GM18951 (cell line): ENCODE measurements around the gene SLC2A14.
"Not testable (repeated sequence)": the region's sequence is repeated elsewhere in the genome, so short reads cannot be mapped to it uniquely, and the experiment has no call there.

Experiments used
- POLR2A ChIP-seq: IDR thresholded peaks from 4 replicates; pipeline ENCODE4 v1.6.1; 2011; ENCODE audit warnings: mild to moderate bottlenecking; ENCODE audit not compliant: insufficient read length, insufficient read depth; ENCODE audit errors: extremely low read depth
- in situ Hi-C: fragments of 300-500 bp; cut with MboI; formaldehyde crosslinking; loops from one replicate; pipeline ENCODE4 v1.12.0; 2022; ENCODE audit warnings: low sequenced_read_pairs, mixed read lengths, inconsistent platforms; ENCODE audit not compliant: unreplicated experiment

The SLC2A14 gene

DNA sequence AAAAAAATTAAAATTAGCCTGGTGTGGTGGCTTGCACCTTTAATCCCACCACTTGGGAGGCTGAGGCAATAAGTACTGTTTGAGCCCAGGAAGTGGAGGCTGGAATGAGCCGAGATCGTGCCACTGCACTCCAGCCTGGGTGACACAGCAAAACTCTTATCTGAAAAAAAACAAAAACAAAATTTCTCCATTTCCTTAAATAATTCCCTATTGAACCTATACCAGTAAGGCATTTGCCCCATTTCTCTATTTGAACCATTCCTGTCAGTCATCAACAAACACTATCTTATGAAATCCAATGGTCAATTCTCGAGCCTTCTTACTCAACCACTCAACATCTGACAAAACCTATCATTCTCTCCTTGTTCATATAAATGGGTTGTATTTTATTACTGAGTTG, 14.7 kb downstream of the SLC2A14 start:
- no peak for TF ChIP-seq POLR2A
- in situ Hi-C loops, result no loop called here

DNA sequence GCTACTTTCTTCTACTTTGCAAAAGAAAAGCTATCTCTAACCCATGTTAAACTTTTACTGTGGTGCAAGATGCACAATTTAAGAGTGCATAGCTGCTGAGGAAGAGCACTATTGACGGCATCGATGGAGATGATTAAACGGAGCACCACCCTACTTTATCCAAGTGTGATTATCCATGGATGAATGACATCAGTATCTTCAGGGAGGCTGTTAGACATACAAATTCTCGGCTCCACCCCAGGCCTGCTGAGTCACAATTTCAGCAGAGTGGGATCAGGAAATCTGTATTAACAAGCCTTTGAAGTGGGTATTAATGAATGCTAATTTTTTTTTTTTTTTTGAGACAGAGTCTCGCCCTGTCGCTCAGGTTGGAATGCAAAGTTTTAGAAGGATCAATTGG, 16.2 kb downstream of the SLC2A14 start:
- no peak for TF ChIP-seq POLR2A
- in situ Hi-C loops, result no loop called here

DNA sequence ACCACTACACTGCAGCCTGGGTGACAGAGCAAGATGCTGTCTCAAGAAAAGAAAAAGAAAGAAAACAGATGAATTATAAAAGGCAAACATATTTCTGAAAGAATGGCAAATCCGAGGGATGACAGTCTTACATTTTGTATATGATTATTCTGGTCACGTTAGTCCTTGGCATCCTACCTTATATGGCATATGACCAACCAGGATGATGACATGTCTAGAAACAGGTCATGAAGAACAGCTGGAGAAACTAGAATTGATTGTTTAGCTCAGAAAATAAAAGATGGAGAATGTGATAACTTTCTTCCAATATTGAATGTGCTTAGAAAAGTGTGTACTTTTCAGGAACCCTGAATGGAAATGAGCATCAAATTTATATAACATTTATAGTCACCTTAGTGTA, 19.2 kb downstream of the SLC2A14 start:
- in situ Hi-C loops, result no loop called here

DNA sequence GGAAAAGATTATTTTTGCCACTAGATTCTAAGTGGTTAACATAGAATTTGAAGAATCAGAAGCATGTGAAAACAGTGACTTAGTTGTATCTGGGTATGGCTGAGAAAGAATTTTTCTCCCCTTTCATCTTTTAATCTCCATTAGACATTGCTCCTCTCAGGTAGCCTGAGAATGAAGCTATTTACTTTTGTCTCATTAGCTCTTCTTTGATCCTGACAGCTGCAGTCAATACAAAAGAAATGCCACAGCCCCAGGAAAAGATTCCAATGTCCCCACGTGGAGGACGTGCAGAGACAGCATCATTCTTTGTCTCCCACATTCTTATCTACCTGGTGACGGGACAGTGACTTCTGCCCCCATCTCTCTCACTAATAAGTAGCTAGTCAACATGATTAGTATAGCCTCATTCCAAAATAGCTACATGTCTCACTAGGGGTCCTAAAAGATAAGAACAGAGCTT, 21.1 kb downstream of the SLC2A14 start:
- in situ Hi-C loops, result not testable (repeated sequence)

More for the DNA sequence above, 19.2 kb downstream of the SLC2A14 start:
- no peak for TF ChIP-seq POLR2A

DNA sequence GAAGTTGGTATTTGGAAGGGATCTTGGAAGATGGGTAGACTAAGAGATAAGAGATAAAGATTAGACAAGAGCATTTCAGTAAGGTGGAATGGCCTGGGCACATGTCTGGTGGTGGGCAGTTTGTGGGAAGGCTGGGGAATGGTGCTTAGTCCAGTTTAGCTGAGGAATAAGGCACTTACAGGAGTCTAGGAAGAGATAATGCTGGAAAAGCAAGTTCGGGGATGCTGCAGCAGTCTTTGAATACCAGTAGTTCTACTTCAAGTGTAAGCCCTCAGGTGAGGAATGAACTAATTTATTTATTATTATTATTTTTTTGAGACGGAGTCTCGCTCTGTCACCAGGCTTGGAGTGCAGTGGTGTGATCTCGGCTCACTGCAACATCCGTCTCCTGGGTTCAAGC, 22.6 kb downstream of the SLC2A14 start:
- in situ Hi-C loops, result not testable (repeated sequence)

DNA sequence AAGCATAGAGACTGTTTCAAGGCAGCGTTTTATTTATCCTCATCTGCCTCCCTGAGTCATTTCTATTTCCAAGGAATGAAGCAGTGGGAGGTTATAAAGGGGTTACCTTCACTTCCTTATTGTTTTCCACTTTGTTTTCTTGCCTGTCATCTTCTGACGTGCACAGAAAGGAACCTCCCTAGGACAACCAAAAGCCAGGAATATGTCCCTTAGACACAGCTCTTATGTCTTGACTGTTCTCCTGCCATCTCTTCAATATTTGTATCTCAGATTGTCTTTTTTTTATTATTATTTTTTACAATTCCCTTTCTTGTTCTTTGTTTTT, 24.7 kb downstream of the SLC2A14 start:
- in situ Hi-C loops, result not testable (repeated sequence)

DNA sequence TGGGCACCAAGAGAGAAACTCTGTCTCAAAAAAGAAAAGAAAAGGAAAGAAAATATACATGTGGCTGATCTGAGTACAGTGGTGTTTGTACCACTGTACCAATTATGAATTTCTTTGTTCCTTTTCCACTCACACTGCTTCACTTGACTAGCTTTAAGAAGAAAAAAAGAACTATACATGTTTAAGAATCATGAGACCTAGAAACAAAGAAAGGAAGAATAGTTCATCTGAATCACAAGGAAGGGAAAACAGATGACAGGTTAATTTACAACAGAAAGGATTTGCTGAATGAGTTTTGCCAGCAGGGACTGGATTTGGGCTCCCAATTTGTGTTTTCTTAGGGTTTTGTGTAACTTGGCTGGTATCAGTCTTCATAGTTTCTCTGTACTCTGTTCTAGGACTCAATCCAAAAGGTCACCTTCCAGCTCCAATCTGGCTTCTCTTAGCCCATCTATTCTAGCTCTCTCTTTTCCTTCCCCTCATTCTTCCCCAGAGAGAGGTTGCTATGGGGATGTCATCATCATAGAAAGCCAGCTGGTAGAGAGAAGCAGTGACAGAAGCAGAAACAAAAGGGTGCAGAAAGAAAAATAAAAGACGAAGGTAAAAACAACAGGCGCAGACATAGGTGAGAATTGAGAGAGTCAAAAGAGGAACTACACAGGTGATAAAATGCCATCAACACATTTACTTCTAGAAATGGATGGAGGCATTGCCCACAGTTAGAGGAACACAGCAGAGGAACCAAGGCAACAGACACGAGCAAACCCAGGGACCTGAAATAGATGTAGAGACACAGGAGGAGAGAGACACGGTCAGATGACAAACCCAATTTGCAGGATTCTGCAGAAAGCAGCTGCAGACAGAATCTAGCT, 25.3 kb downstream of the SLC2A14 start:
- in situ Hi-C loops, result not testable (repeated sequence)

DNA sequence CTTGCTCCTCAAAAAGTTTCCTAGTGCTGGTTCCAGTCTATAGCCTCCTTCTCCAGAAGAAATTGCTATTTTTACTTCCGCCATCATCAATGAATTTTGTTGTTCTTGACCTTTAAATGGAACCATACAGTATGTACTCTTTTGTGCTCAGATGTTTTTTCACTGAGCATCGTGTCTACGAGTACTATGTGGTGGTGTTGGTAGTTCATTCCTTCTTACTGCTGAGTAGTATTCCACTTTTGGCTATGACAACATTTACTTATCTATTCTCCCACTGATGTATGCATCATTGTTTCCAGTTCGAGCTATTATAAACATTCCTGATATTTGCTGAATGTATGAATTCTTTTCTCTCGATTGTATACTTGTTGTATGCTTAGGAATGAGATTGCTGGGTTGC, 28.6 kb downstream of the SLC2A14 start:
- TF ChIP-seq POLR2A, result no peak
- in situ Hi-C loops, result no loop called here

DNA sequence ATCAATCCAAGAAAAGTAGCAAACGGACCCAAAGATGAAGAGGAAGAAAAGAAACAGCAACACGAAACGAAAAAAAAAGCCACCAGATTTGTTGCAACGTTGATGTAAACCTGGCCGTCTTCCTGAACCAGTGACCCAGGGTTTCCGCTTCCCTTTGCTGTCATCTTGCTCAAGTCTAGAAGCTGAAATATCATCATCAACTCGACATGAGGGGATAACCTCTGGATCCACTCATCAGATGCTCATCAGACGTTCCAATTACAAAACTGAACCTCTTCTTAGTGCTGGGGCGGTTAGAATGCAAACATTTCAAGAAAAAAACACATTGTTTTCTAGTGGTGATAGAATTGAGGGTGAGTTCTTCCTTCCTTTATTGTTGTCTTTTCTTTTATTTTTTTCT, 29.1 kb downstream of the SLC2A14 start:
- in situ Hi-C loops, result not testable (repeated sequence)

DNA sequence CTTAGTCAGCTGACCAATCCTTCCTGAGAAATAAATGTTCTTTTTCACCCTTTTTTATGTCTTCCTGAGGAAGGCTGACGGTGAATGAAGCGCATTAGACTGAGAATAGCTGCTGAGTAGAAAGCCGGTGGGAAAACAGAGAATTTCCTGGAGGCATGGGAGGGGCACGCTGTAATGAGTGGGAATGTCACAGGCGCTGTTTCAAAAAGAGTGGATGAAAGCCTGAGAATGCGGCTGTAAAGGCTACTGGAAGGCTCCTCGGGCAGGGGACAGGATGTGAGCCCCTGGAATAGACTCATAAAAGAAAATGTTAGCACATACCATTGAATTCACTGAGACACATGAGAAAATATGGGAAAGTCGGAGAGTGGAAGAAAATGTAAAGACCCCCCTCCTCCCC, 29.6 kb downstream of the SLC2A14 start:
- in situ Hi-C loops, result not testable (repeated sequence)

DNA sequence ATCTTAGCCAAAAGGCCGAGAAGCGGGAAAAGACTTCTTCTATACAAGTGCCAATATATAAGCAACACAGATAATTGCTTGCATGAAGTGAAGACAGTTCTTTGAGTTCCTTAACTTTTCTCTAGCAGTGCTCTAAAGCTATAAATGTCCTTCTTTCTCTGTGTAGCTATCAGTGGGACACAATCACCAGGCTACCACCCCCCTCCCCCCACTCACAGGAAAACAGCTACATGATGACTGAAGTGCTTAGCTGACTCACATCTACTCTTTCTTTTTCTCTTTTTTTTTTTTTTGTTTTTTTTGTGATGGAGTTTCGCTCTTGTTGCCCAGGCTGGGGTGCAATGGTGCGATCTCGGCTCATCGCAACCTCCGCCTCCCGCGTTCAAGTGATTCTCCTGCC, 30.3 kb downstream of the SLC2A14 start:
- in situ Hi-C loops, result not testable (repeated sequence)

DNA sequence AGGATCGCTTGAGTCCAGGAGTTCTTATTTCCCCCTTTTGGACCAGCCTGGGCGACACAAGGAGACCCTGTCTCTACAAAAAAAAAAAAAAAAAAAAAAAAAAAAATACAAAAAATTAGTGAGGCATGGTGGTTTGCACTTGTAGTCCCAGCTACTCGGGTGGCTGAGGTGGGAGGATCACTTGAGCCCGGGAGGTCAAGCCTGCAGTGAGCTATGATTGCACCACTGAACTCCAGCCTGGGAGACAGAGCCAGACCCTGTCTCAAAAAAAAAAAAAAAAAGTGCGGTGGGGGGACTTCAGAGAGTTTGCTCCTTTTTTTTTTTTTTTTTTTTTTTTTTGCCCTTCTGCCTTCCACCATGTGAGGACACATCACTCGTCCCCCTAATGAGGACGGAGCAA, 32.9 kb downstream of the SLC2A14 start:
- in situ Hi-C loops, result not testable (repeated sequence)

DNA sequence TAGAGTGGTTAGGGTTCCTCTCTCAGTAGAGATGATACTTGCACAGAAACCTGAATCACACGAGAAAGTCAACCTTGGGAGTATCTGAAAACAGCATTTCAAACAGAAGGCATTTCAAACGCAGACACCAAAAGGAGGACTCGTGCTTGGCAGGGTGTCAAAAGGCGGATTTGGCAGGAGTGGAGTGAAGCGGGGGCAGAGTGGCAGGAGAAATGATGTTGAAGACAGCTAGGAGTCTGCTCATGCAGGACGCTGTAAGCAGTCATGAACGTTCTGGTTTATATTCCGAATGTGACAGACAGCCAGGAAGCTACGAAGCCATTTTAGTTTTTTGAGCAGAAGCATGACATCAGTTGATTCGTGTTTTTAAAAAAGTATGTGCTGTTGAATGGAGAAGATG, 33.5 kb downstream of the SLC2A14 start:
- in situ Hi-C loops, result not testable (repeated sequence)

DNA sequence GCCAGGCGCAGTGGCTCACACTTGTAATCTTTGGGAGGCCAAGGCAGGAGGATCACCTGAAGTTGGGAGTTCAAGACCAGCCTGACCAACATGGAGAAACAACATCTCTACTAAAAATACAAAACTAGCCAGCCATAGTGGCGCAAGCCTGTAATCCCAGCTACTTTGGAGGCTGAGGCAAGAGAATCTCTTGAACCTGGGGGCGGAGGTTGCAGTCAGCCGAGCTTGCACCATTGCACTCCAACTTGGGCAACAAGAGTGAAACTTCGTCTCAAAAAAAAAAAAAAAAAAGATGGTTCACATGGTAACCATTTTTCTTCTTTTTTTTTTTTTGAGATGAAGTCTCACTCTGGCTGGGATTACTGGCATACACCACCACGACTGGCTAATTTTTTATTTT, 35.3 kb downstream of the SLC2A14 start:
- in situ Hi-C loops, result no loop called here
- no peak for TF ChIP-seq POLR2A

DNA sequence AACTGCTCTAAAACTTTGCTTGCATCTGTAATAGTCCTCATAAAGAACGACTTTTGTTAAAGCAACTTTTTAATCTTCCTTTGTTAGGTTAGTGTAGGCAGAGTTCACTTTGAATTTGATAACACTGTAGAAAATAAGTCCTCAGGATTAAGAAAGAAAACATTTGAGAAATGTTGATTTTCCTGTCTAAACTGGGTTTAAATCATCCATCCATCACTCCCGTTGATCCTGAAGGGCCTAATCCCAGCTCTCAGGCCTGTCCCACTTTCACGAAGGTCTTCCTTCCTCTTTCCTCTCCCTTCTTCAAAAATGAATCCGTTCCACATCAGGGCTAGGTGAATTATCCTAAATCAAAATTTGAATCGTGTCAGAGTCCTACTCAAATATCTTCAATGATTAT, 36.9 kb downstream of the SLC2A14 start:
- TF ChIP-seq POLR2A, result no peak

DNA sequence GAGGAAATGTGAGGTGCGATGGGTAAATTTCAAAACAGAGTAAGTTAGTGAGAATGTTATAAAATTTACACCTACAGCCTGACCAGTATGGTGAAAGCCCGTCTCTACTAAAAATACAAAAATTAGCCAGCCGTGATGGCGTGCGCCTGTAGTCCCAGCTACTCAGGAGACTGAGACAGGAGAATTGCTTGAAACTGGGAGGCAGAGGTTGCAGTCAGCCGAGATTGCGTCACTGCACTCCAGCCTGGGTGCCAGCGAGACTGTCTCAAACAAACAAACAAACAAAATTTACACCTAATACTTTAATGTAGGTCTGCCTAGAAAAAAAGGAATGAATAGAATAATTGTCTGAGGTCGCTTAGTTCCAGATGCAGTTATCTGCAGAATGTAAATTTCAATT, 37.6 kb downstream of the SLC2A14 start:
- no peak for TF ChIP-seq POLR2A
- in situ Hi-C loops, result no loop called here

More for the DNA sequence above, 36.9 kb downstream of the SLC2A14 start:
- in situ Hi-C loops, result no loop called here
